Measurements from ENCODE around the gene PSMB10.
"Not testable (repeated sequence)": the region's sequence is repeated elsewhere in the genome, so short reads cannot be mapped to it uniquely, and the experiment has no call there.

The PSMB10 gene

DNA sequence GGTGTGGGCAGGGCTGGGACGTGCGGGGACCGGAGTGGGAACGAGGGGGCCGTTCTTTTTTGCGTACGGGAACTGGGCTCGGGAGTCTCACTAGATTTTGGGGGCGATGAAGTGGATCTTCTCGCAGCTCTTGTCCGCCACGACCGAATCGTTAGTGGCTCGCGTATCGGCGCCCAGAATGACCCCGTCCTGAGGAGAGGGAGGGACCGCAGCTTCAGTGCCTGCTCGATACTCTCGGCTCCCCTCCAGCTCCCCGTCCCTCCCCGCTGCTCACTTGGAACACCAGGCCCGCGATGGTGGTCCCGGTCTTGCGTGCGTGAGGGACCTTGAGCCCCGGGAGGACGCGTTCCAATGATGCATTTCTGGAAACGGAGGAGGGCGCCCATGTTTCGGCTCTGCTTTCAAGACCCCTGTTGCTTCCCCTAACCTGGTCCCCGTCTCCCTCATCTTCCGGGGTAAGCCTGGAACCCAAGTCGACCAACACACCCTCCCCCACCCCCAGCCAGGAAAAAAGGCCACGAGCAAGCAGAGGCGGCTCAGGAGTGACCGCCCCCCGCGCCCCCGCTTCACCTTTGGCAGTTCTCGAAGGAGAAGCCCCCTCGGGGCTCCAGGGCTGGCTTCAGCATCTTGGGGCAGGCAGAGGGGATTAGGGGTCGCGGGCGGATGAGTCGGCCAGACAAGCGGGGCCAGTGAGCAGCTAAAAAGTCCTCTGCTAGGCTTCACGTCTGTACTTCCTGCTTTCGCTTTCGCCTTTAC lies at the start of gene PSMB10:
TSS of gene PSMB10 (minus strand) at position 727 of the 756 bp plus-strand sequence. CDS start at position 626, 101 bp downstream.
- DNase-seq: peak; percentile 64 to 75

- no peak for DNase-seq
Measured at GRCh38 chr16:67982011-67982696, 45.5 kb upstream of the PSMB10 start.

GRCh38 chr16:67979955-67980678 lies 43.5 kb upstream of the PSMB10 start, which contains the start of gene DPEP3:
Gene DPEP3, minus strand, starts transcription at chr16:67980499. Its CDS starts 119 bp downstream, at chr16:67980380.
- DNase-seq: no peak

DNA sequence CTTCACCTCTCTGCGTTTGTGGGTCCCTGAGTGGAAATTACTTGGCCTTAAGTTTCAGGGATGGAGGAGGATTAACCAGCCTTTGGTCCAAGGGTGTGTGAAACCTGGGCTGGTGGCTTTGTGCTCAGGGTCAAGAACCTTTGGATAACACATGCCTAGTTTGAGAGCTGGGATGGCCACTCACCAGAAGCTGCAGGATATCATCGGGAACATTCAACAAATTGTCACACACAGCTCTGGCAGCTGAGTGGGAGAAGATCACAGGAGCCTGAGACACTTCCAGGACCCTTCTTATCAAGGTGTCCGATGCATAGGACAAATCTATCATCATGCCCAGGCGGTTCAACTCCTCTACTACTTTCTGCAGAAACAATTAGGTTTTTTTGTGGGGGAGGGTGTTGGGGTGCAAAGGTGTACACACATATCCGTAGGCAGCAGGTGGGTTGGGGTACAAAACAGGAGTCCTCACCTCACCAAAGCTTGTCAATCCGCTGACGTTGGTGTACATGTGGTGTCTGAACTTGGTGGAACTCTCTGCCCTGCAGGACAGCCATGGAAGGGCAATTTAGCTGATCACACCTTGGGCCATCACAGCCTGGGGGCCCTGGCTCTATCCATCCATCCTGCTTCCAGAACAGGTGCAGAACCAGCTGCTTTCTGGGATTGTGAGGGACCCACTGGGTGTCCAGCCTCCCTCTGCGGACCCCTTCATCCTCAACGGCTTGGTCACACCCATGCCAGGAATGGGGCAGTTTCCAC lies 41.0 kb upstream of the PSMB10 start:
- DNase-seq: no peak

GRCh38 chr16:67977005-67977404 lies 40.4 kb upstream of the PSMB10 start:
- no peak for DNase-seq

DNA sequence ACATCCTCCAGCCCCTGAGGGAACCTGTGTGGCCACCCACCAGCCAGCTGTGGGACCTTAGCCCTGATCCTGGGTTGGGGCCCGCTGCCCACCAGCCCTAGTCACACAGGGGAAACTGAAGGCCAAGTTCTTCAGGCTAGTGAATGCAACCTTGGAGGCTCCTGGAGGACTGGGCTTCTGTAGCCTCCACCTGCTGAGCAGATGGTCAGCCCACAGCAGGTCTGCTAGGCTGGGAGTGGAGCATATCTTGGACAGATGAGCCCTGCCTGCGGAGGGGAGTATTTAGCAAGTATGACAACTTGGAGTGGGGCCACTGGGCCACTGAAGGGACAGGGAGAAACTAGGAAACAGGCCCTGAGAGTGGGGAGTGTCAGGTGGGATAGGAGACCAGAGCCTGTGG lies 39.6 kb upstream of the PSMB10 start:
- DNase-seq: no peak

GRCh38 chr16:67975321-67976105 lies 38.9 kb upstream of the PSMB10 start:
- no peak for DNase-seq

- DNase-seq: not testable (repeated sequence)
Measured at GRCh38 chr16:67972285-67972684, 35.6 kb upstream of the PSMB10 start.

GRCh38 chr16:67971111-67971510 lies 34.5 kb upstream of the PSMB10 start:
- DNase-seq: no peak

DNA sequence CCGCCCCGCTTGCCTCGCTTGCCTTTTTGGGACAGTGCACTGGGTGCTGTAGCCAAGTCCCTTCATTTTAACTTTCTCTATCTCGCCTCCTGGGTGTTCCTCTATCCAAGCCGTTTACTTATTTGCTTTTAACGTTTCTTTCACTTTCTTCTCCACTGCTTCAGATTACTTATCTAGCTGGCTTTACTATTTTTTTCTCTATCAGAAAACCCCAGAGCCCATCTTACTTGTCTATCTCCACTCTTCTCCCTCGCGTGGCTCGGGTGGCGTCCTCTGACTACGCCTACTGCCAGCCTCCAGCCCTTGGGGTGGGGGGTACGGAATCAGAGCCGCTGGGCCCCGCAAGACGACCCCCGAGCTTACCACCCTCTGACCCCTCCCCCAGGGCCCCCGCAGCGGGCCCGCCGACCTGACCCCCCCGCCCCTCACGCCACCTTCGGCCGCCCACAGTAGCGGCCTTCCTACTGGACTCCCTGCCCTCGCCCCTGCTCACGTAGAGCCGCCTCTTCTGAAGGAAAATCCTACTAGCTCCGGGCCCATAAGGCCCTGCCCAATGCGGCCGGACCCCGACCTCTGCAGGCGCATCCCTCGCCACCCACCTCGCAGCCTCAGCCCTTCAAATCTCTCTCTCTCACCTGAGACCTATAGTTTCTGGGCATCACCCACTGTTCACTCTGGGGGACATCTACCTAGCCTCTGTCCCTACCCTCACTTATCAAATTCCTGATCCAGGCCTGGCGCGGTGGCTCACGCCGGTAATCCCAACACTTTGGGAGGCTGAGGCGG lies 32.8 kb upstream of the PSMB10 start:
- DNase-seq: no peak

DNA sequence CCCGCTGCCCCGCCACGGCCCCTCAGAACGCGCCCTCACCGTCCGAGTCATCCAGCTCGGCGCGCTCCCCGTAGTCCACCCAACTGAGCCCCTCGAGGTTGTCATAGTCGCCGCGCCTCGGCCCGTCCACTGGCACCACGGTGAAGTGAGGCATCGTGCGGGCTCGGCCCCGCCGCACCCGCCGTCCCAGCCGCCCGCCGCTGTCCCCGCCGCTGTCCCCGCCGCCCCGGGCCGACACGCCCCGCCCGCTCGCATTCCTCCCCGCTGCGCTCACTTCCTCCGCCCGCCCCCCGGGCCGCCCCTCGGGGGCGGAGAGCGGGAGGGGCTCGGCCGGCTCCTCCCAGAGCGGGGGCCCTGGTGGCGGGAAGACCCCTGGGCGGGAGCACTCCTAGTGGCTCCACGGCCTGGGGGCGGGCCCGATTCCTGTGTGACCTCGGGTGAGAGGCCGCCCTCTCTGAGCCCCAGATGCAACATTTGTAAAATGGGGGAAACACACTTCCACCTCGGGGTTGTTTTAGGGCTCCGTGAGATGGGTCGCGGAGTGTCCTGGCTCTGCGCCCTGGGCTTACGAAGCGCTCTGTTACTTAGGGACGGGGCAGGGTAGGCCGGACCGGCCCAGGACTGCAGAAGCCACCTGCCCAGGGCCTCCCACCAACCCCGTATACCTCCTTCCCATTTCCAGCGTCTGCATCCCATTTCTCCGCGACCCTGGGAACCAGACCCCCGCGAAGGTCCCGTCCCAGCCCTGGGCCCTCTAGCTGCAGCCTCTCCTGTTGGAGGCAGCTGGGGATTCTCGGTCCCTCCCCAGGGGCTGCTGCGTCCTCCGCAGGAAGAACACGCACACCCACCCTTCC lies 32.0 kb upstream of the PSMB10 start, which contains the start of gene SLC12A4:
TSS of gene SLC12A4 (minus strand) at position 238 of the 854 bp plus-strand sequence. CDS start at position 154, 84 bp downstream.
- peak; percentile 87 to 93 for DNase-seq

GRCh38 chr16:67967958-67968399 lies 31.3 kb upstream of the PSMB10 start:
- DNase-seq: peak; percentile 47 to 59

GRCh38 chr16:67967183-67967957 lies 30.7 kb upstream of the PSMB10 start:
- DNase-seq: peak; percentile 19 to 24

DNA sequence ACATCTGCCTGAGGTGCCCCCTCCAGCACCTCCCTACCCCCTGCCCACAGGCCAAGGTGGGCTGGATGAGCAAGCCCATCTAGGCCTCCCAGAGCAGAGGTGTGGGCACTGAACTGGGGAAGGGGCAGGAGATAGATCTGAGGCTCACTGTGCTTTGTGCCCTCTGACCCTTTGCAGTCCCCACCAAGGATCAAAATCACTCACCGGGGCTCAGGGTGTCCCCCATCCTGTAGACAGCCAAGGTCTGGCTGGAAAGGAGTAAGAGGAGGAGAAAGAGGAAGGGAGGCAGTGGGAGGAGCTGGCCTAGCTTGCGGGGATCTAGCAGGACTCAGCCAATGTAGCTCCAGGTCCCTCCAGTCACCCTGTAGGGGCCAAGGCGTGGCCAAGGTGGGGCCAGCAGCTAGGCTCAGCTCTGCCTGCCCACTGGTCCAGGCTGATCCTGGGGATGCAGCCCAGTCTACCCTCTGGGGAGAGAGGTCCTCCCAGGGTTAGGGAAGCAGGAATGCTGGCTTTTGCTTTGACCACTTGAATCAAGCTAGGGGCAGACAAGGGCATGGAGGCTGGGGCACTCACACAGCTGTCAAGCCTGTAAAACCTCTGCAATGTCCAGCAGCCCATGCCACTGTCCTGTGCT lies 30.0 kb upstream of the PSMB10 start:
- DNase-seq: no peak

GRCh38 chr16:67965668-67966548 lies 29.3 kb upstream of the PSMB10 start:
- DNase-seq: no peak

DNA sequence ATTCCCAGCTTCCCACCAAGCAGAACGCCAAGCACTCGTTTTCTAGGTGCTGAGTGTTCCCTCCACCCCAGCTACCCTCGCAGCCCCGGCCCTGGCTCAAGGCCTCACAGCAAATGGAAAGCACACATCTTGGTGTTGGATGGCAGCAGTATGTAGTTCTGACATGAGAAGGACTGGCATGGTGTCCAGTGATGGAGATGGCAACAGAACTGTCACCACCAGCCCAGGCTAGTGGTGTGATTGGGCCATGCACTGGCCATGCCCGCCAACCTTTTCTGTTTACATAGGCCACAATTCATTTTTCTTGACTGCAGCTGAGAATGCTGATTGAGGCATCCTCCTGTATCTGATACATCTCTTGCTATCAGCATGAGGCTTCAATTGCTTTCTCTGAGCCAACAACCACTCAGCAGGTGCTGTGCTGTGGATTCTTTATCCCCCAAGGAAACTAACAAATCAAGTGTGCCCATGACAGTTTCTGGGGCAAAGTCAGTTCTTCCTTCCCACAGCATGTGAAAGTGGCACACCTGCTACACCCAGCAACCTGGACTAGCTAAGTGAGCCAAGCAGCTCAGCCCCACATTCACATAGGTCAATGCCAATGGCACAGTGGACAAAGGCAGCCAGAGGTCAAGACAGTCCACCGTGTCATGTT lies 28.0 kb upstream of the PSMB10 start:
- no peak for DNase-seq
